AG04450 (cell line): ENCODE measurements around the gene TMEM126A. TPM values are rescaled to one million over a fixed set of nuclear protein-coding genes. Genes with fewer than 3 reads are reported as not detected.

Experiments used
- CTCF ChIA-PET: fragments of 300-600, 350-600 bp; formaldehyde crosslinking; extraction: SDS; loops from one replicate; lab custom pipeline; 2022; ENCODE audit warnings: antibody characterized with exemption, inconsistent platforms; lab: Charles Lee
- POLR2A ChIA-PET: fragments of 350-600 bp; formaldehyde crosslinking; extraction: SDS; loops from one replicate; lab custom pipeline; 2021; ENCODE audit warnings: antibody characterized with exemption, inconsistent platforms; lab: Yijun Ruan, JAX
- DNase-seq: peaks from one replicate; pipeline ENCODE4 v3.0.0-alpha.2; 2011; ENCODE audit warnings: low read depth, low spot score
- H3K27ac ChIP-seq: one replicate; pipeline ENCODE4 v1.5.1; 2012; ENCODE audit warnings: low read depth, low read length, control low read depth
- H3K27me3 ChIP-seq: one replicate; pipeline ENCODE4 v1.6.0; 2012; ENCODE audit warnings: low read length; ENCODE audit not compliant: control insufficient read depth, insufficient read depth
- H3K4me3 ChIP-seq: 2 replicates; pipeline ENCODE4 v1.5.1; 2011; ENCODE audit warnings: mild to moderate bottlenecking, low read depth, low read length, control low read depth
- H3K9me3 ChIP-seq: 2 replicates; pipeline ENCODE4 v1.5.1; 2012; ENCODE audit warnings: low read length; ENCODE audit not compliant: control insufficient read depth, insufficient read depth
- CTCF ChIP-seq: IDR thresholded peaks from 2 replicates; pipeline ENCODE4 v1.5.1; 2011; ENCODE audit warnings: low read depth, low read length, control low read depth, inconsistent platforms
- polyA plus RNA-seq: library from polyadenylated mRNA; depleted of rRNA; stranded (reverse); fragments of >200 nt; gene quantifications from 2 replicates; pipeline ENCODE4 v1.2.3, GENCODE V29; 2011

The TMEM126A gene
- polyA plus RNA-seq, 1 experiment = 104 TPM

GRCh38 chr11:85695546-85695945 is 47.8 kb downstream of the TMEM126A start:
- no peaks in the 10 kb centered on the region for H3K9me3 ChIP-seq
- ChIA-PET POLR2A (interaction anchor here (2.3 kb wide), 1 partner anchor 9 kb away, joined by 5 read pairs; the partner anchor contains the start of gene CCDC89), CTCF (interaction anchor here (0.6 to 2.0 kb wide), 13 partner anchors 9 to 1159 kb away, joined by 3 to 9 read pairs (median 4); partner anchors contain the start of genes CCDC83 and CCDC89)
- H3K27ac ChIP-seq = no peak overlapping the region
- H3K27me3 ChIP-seq = no peaks in the 10 kb centered on the region
- DNase-seq = no peak
- no peak for TF ChIP-seq CTCF
- H3K4me3 ChIP-seq = no peak overlapping the region

GRCh38 chr11:85697747-85698146 is 50.0 kb downstream of the TMEM126A start:
- H3K9me3 ChIP-seq = no peaks in the 10 kb centered on the region
- TF ChIP-seq CTCF = no peak
- POLR2A ChIA-PET = no interaction called here

GRCh38 chr11:85698195-85698594 is 50.4 kb downstream of the TMEM126A start:
- POLR2A ChIA-PET = interaction anchor here (1.4 kb wide), 1 partner anchor 12 kb away, joined by 5 read pairs; the partner anchor contains the start of gene CCDC89
- Histone ChIP-seq H3K27ac (no peak overlapping the region), H3K4me3 (no peak overlapping the region), H3K9me3 (no peaks in the 10 kb centered on the region), H3K27me3 (no peaks in the 10 kb centered on the region)
- CTCF ChIA-PET = no interaction called here
- TF ChIP-seq CTCF = no peak
- DNase-seq = no peak

More at GRCh38 chr11:85697747-85698146, 50.0 kb downstream of the TMEM126A start:
- no peak overlapping the region for H3K4me3 ChIP-seq
- CTCF ChIA-PET = no interaction called here
- H3K27me3 ChIP-seq = no peaks in the 10 kb centered on the region
- no peak overlapping the region for H3K27ac ChIP-seq
- DNase-seq = no peak

- CTCF ChIA-PET = interaction anchor here (1.2 kb wide), 1 partner anchor 11 kb away, joined by 4 read pairs; no protein-coding TSS in a partner anchor
- no peaks in the 10 kb centered on the region for H3K27me3 ChIP-seq
- POLR2A ChIA-PET = interaction anchor here (0.6 to 1.4 kb wide), 2 partner anchors 14 kb away, joined by 3 to 5 read pairs; partner anchors contain the start of gene CCDC89
Observed at GRCh38 chr11:85699957-85700741, 52.4 kb downstream of the TMEM126A start.

More at GRCh38 chr11:85699957-85700741, 52.4 kb downstream of the TMEM126A start:
- DNase-seq = no peak
- Histone ChIP-seq H3K9me3 (no peaks in the 10 kb centered on the region), H3K27ac (no peak overlapping the region), H3K4me3 (no peak overlapping the region)
- TF ChIP-seq CTCF = no peak
